HG02885 (cell line): ENCODE data around the gene ZNF536.

Experiments used
- ATAC-seq: cut with Tn5 transposase; IDR thresholded peaks from one replicate; pipeline ENCODE4 v1.9.1; 2021; ENCODE audit warnings: mild to moderate bottlenecking; ENCODE audit not compliant: unreplicated experiment, poor library complexity

Gene ZNF536

GRCh38 chr19:30584090-30584489 is 211.9 kb downstream of the ZNF536 start:
- ATAC-seq, result no peak

GRCh38 chr19:30587869-30588268 is 215.7 kb downstream of the ZNF536 start:
- ATAC-seq, result no peak

GRCh38 chr19:30590596-30591229 is 218.5 kb downstream of the ZNF536 start:
- ATAC-seq, result no peak

- no peak for ATAC-seq
Observed at GRCh38 chr19:30593356-30593755, 221.2 kb downstream of the ZNF536 start.

GRCh38 chr19:30593975-30594745 is 222.0 kb downstream of the ZNF536 start:
- no peak for ATAC-seq

- no peak for ATAC-seq
Observed at GRCh38 chr19:30596268-30596667, 224.1 kb downstream of the ZNF536 start.

GRCh38 chr19:30596813-30597399 is 224.7 kb downstream of the ZNF536 start:
- ATAC-seq, result no peak

- ATAC-seq, result no peak
Observed at GRCh38 chr19:30598688-30599087, 226.5 kb downstream of the ZNF536 start.

GRCh38 chr19:30602661-30603350 is 230.6 kb downstream of the ZNF536 start:
- ATAC-seq, result no peak

- ATAC-seq, result no peak
Observed at GRCh38 chr19:30604657-30605056, 232.5 kb downstream of the ZNF536 start.

GRCh38 chr19:30605333-30605732 is 233.1 kb downstream of the ZNF536 start:
- ATAC-seq, result no peak

GRCh38 chr19:30606114-30607050 is 234.2 kb downstream of the ZNF536 start:
- ATAC-seq, result no peak
